GM12864 (cell line): ENCODE measurements around the gene B4GALNT3.

Source experiments
- DNase-seq: peaks from one replicate; pipeline ENCODE4 v3.0.0-alpha.2; 2011; ENCODE audit warnings: low read depth
- H3K4me3 ChIP-seq: 2 replicates; pipeline ENCODE4 v1.5.1; 2011; ENCODE audit warnings: mild to moderate bottlenecking, low read depth, low read length, control low read depth
- TF ChIP-seq, protein P1 (sequence below): IDR thresholded peaks from 2 replicates; pipeline ENCODE4 v1.5.1; 2011; ENCODE audit warnings: low read depth, mild to moderate bottlenecking, moderate library complexity, low read length, control low read depth, inconsistent platforms; ENCODE audit errors: missing control alignments

B4GALNT3 gene

GRCh38 chr12:612886-613285 is 153.1 kb downstream of the B4GALNT3 start:
- H3K4me3 ChIP-seq: no peak overlapping the region
- TF ChIP-seq, protein P1, sequence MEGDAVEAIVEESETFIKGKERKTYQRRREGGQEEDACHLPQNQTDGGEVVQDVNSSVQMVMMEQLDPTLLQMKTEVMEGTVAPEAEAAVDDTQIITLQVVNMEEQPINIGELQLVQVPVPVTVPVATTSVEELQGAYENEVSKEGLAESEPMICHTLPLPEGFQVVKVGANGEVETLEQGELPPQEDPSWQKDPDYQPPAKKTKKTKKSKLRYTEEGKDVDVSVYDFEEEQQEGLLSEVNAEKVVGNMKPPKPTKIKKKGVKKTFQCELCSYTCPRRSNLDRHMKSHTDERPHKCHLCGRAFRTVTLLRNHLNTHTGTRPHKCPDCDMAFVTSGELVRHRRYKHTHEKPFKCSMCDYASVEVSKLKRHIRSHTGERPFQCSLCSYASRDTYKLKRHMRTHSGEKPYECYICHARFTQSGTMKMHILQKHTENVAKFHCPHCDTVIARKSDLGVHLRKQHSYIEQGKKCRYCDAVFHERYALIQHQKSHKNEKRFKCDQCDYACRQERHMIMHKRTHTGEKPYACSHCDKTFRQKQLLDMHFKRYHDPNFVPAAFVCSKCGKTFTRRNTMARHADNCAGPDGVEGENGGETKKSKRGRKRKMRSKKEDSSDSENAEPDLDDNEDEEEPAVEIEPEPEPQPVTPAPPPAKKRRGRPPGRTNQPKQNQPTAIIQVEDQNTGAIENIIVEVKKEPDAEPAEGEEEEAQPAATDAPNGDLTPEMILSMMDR: no peak
- no peak for DNase-seq
